Osteoblast (primary cell): ENCODE data around the gene SPINK6. TPM values are rescaled to one million over a fixed set of nuclear protein-coding genes. Genes with fewer than 3 reads are reported as not detected.

Source experiments
- DNase-seq: peaks from one replicate; pipeline ENCODE4 v3.0.0; 2011; ENCODE audit warnings: low spot score, mixed read lengths; ENCODE audit not compliant: insufficient read length; ENCODE audit errors: missing footprints
- H2AFZ ChIP-seq: 2 replicates; pipeline ENCODE4 v1.6.0; 2011; ENCODE audit warnings: mild to moderate bottlenecking, low read length
- H3K27ac ChIP-seq: 2 replicates; pipeline ENCODE4 v1.5.1; 2011; ENCODE audit warnings: mild to moderate bottlenecking, low read depth, low read length, moderate library complexity
- H3K27me3 ChIP-seq: 2 replicates; pipeline ENCODE4 v1.6.0; 2012; ENCODE audit warnings: mild to moderate bottlenecking, control low read depth, inconsistent platforms, low read length, moderate library complexity; ENCODE audit not compliant: insufficient read depth
- H3K36me3 ChIP-seq: 2 replicates; pipeline ENCODE4 v1.5.1; 2011; ENCODE audit warnings: mild to moderate bottlenecking, low read length, control low read depth, moderate library complexity; ENCODE audit not compliant: insufficient read depth
- H3K4me1 ChIP-seq: 2 replicates; pipeline ENCODE4 v1.5.1; 2011; ENCODE audit warnings: mild to moderate bottlenecking, low read length, control low read depth, moderate library complexity; ENCODE audit not compliant: insufficient read depth
- H3K4me2 ChIP-seq: 2 replicates; pipeline ENCODE4 v1.6.0; 2011; ENCODE audit warnings: mild to moderate bottlenecking, low read length; ENCODE audit not compliant: insufficient read depth
- H3K4me3 ChIP-seq: fragments of 200-600 bp; sonication (generic); 3 replicates; pipeline ENCODE4 v1.5.1; 2012; ENCODE audit warnings: mild to moderate bottlenecking, low read length, inconsistent platforms; ENCODE audit not compliant: insufficient read depth
- H3K79me2 ChIP-seq: 2 replicates; pipeline ENCODE4 v1.6.0; 2012; ENCODE audit warnings: mild to moderate bottlenecking, low read length, control low read depth, inconsistent platforms; ENCODE audit not compliant: insufficient read depth
- H3K9me3 ChIP-seq: 2 replicates; pipeline ENCODE4 v1.5.1; 2011; ENCODE audit warnings: low read depth, low read length, control low read depth
- H4K20me1 ChIP-seq: 2 replicates; pipeline ENCODE4 v1.6.0; 2012; ENCODE audit warnings: mild to moderate bottlenecking, low read length, control low read depth; ENCODE audit not compliant: insufficient read depth
- CTCF ChIP-seq: IDR thresholded peaks from 2 replicates; pipeline ENCODE4 v1.5.1; 2011; ENCODE audit warnings: mild to moderate bottlenecking, low read depth, low read length, moderate library complexity; ENCODE audit errors: extremely low read depth
- total RNA-seq: library from RNA; depleted of rRNA; stranded (reverse); fragments of >200 nt; gene quantifications from 2 replicates; pipeline ENCODE4 v1.2.3, GENCODE V29; 2012

Gene SPINK6
- total RNA-seq, 1 donor, result not detected

- no peaks in the 10 kb centered on the region for H3K36me3 ChIP-seq
- DNase-seq, result no peak
- H3K4me1 ChIP-seq, result no peaks in the 10 kb centered on the region
- H3K27me3 ChIP-seq, result no peaks in the 10 kb centered on the region
- no peaks in the 10 kb centered on the region for H4K20me1 ChIP-seq
- no peak overlapping the region for H3K27ac ChIP-seq
- no peak overlapping the region for H3K4me2 ChIP-seq
- H3K9me3 ChIP-seq, result no peaks in the 10 kb centered on the region
- H2AFZ ChIP-seq, result no peak overlapping the region
- no peak for TF ChIP-seq CTCF
- no peaks in the 10 kb centered on the region for H3K79me2 ChIP-seq
- H3K4me3 ChIP-seq, result no peak overlapping the region
Observed at GRCh38 chr5:148193202-148193601, 9.6 kb upstream of the SPINK6 start.

GRCh38 chr5:148201151-148201550 lies 1.7 kb upstream of the SPINK6 start:
- no peak for DNase-seq
- H2AFZ ChIP-seq, result no peak overlapping the region
- H3K27me3 ChIP-seq, result no peaks in the 10 kb centered on the region
- H3K4me3 ChIP-seq, result no peak overlapping the region
- H3K27ac ChIP-seq, result no peak overlapping the region
- no peaks in the 10 kb centered on the region for H4K20me1 ChIP-seq
- no peaks in the 10 kb centered on the region for H3K79me2 ChIP-seq
- no peaks in the 10 kb centered on the region for H3K4me1 ChIP-seq
- no peaks in the 10 kb centered on the region for H3K36me3 ChIP-seq
- H3K4me2 ChIP-seq, result no peak overlapping the region
- no peaks in the 10 kb centered on the region for H3K9me3 ChIP-seq
- no peak for TF ChIP-seq CTCF

- Histone ChIP-seq H3K9me3 (no peaks in the 10 kb centered on the region), H3K4me1 (no peaks in the 10 kb centered on the region), H4K20me1 (no peaks in the 10 kb centered on the region), H3K79me2 (no peaks in the 10 kb centered on the region), H3K4me3 (no peak overlapping the region), H3K27ac (no peak overlapping the region), H3K36me3 (no peaks in the 10 kb centered on the region), H3K27me3 (no peaks in the 10 kb centered on the region), H2AFZ (no peak overlapping the region), H3K4me2 (no peak overlapping the region)
- DNase-seq, result no peak
- TF ChIP-seq CTCF, result no peak
Observed at GRCh38 chr5:148205044-148205806, 2.4 kb downstream of the SPINK6 start.

- no peaks in the 10 kb centered on the region for H3K27me3 ChIP-seq
Observed at GRCh38 chr5:148205865-148206264, 3.0 kb downstream of the SPINK6 start.

More at GRCh38 chr5:148205865-148206264, 3.0 kb downstream of the SPINK6 start:
- Histone ChIP-seq H3K27ac (no peak overlapping the region), H3K9me3 (no peaks in the 10 kb centered on the region), H3K4me2 (no peak overlapping the region), H3K4me1 (no peaks in the 10 kb centered on the region), H3K36me3 (no peaks in the 10 kb centered on the region), H3K79me2 (no peaks in the 10 kb centered on the region), H4K20me1 (no peaks in the 10 kb centered on the region), H3K4me3 (no peak overlapping the region), H2AFZ (no peak overlapping the region)
- no peak for DNase-seq
- TF ChIP-seq CTCF, result no peak
